Kidney tubule cell (primary cell): ENCODE measurements around the gene NOTUM.

Experiments
- DNase-seq: peaks from one replicate; pipeline ENCODE4 v3.0.0-alpha.2; 2018; ENCODE audit warnings: low spot score

The NOTUM gene

GRCh38 chr17:81977211-81977808 lies 16.3 kb upstream of the NOTUM start, which contains the start of gene ASPSCR1:
Gene ASPSCR1, plus strand, starts transcription at chr17:81977629. Its CDS starts 18 bp downstream, at chr17:81977647.
- DNase-seq = peak; percentile 92

- peak; percentile 58 for DNase-seq
Observed at GRCh38 chr17:81976332-81977210, 15.6 kb upstream of the NOTUM start.

- no peak for DNase-seq
Observed at GRCh38 chr17:81973432-81973831, 12.4 kb upstream of the NOTUM start.

- DNase-seq = no peak
Observed at GRCh38 chr17:81968850-81969812, 8.1 kb upstream of the NOTUM start.

- DNase-seq = no peak
Observed at GRCh38 chr17:81968396-81968745, 7.4 kb upstream of the NOTUM start.

GRCh38 chr17:81967533-81968395 lies 6.8 kb upstream of the NOTUM start:
- peak; percentile 43 for DNase-seq

- no peak for DNase-seq
Observed at GRCh38 chr17:81967244-81967532, 6.2 kb upstream of the NOTUM start.

GRCh38 chr17:81966343-81967243 lies 5.6 kb upstream of the NOTUM start:
- DNase-seq = no peak

GRCh38 chr17:81964081-81964849 lies 3.3 kb upstream of the NOTUM start:
- DNase-seq = no peak

GRCh38 chr17:81962499-81963441 lies 1.8 kb upstream of the NOTUM start:
- DNase-seq = peak; percentile 61

GRCh38 chr17:81961521-81962498 lies 823 bp upstream of the NOTUM start:
- no peak for DNase-seq

- no peak for DNase-seq
Observed at GRCh38 chr17:81960130-81960958, 643 bp downstream of the NOTUM start.

- peak; percentile 48 for DNase-seq
Observed at GRCh38 chr17:81959362-81960129, 1.4 kb downstream of the NOTUM start.

- no peak for DNase-seq
Observed at GRCh38 chr17:81958633-81959342, 2.2 kb downstream of the NOTUM start.
